HepG2 (cell line): Measurements from ENCODE around the gene SERINC2. TPM values are rescaled to one million over a fixed set of nuclear protein-coding genes. Genes with fewer than 3 reads are reported as not detected.
A peak's percentile ranks its signal among the peaks of the same experiment; 100 is the strongest.

Experiments used
- FOXK1 ChIP-seq: sonication (generic); formaldehyde crosslinking; IDR thresholded peaks from 2 replicates; pipeline ENCODE4 v1.4.0; 2020; ENCODE audit warnings: low read depth, missing genetic modification reagents, borderline replicate concordance
- FOXP1 ChIP-seq, 2 experiments: fragments of 450-650 bp in 1 of 2; IDR thresholded peaks; 2 replicates each; pipeline ENCODE4 v1.6.1; 2017 to 2018; ENCODE audit warnings: antibody characterized with exemption in 1 of 2
- HHEX ChIP-seq: IDR thresholded peaks from 2 replicates; pipeline ENCODE4 v1.6.1; 2016; ENCODE audit warnings: control low read depth
- HOXA3 ChIP-seq: sonication (generic); formaldehyde crosslinking; IDR thresholded peaks from 2 replicates; pipeline ENCODE4 v1.5.0; 2020; ENCODE audit warnings: missing genetic modification reagents
- NFE2 ChIP-seq: sonication (generic); formaldehyde crosslinking; IDR thresholded peaks from 2 replicates; pipeline ENCODE4 v1.4.0; 2020; ENCODE audit warnings: missing genetic modification reagents
- RELA ChIP-seq: sonication (generic); formaldehyde crosslinking; IDR thresholded peaks from 2 replicates; pipeline ENCODE4 v1.4.0; 2020; ENCODE audit warnings: missing genetic modification reagents
- SAFB2 ChIP-seq: sonication (generic); formaldehyde crosslinking; IDR thresholded peaks from 2 replicates; pipeline ENCODE4 v1.5.1; 2020; ENCODE audit warnings: missing genetic modification reagents, low read depth, mild to moderate bottlenecking, borderline replicate concordance
- TAF1 ChIP-seq: sonication (generic); formaldehyde crosslinking; IDR thresholded peaks from 2 replicates; pipeline ENCODE4 v1.4.0; 2020; ENCODE audit warnings: missing genetic modification reagents
- TARDBP ChIP-seq: sonication (generic); formaldehyde crosslinking; IDR thresholded peaks from 2 replicates; pipeline ENCODE4 v1.8.0; 2022; ENCODE audit warnings: mild to moderate bottlenecking, missing genetic modification reagents
- U2AF1 ChIP-seq: fragments of 200-400 bp; formaldehyde crosslinking; optimal IDR thresholded peaks from 2 replicates; pipeline ENCODE3; 2017; ENCODE audit warnings: mild to moderate bottlenecking, low read depth, low read length
- ZNF550 ChIP-seq: sonication (generic); formaldehyde crosslinking; IDR thresholded peaks from 2 replicates; pipeline ENCODE4 v1.4.0; 2020; ENCODE audit warnings: mild to moderate bottlenecking, missing genetic modification reagents, borderline replicate concordance
- ZNF678 ChIP-seq: sonication (generic); formaldehyde crosslinking; IDR thresholded peaks from 2 replicates; pipeline ENCODE4 v1.4.0; 2020; ENCODE audit warnings: mild to moderate bottlenecking, missing genetic modification reagents
- polyA plus RNA-seq, 8 experiments: library from polyadenylated mRNA; depleted of rRNA in 3 of 8; stranded (reverse) in 7 of 8; unstranded in 1 of 8; fragments of >200 nt; fragmentation: Illumina TruSeq in 4 of 8; extraction: Trizol in 4 of 8; gene quantifications; 2 replicates each; pipeline versions ENCODE4 v1.2.1 to v1.2.3, GENCODE V29; 2011 to 2016; ENCODE audit warnings: low read depth in 4 of 8, missing spikeins in 1 of 8, mixed read lengths in 1 of 8; ENCODE audit not compliant: insufficient read depth in 1 of 8
- total RNA-seq, 5 experiments: library from RNA; depleted of rRNA; stranded (reverse); fragments of >200 nt; fragmentation: Illumina TruSeq; extraction: Trizol; gene quantifications; 2 replicates each; pipeline ENCODE4 v1.2.3, GENCODE V29; 2016; ENCODE audit warnings: low read depth in 1 of 5
- TF ChIP-seq, protein P1 (sequence below): sonication (generic); formaldehyde crosslinking; IDR thresholded peaks from 2 replicates; pipeline ENCODE4 v1.4.0; 2020; ENCODE audit warnings: missing genetic modification reagents, borderline replicate concordance
- TF ChIP-seq, protein P2 (sequence below): sonication (generic); formaldehyde crosslinking; IDR thresholded peaks from 2 replicates; pipeline ENCODE4 v1.4.0; 2020; ENCODE audit warnings: low read depth, missing genetic modification reagents
- TF ChIP-seq, protein P3 (sequence below): IDR thresholded peaks from 2 replicates; pipeline ENCODE4 v1.6.1; 2018; ENCODE audit warnings: missing genetic modification reagents
- TF ChIP-seq, protein P4 (sequence below): sonication (generic); formaldehyde crosslinking; IDR thresholded peaks from 2 replicates; pipeline ENCODE4 v1.5.0; 2020; ENCODE audit warnings: missing genetic modification reagents, mild to moderate bottlenecking, borderline replicate concordance
- TF ChIP-seq, protein P5 (sequence below): IDR thresholded peaks from 2 replicates; pipeline ENCODE4 v1.6.1; 2016; ENCODE audit warnings: low read depth, borderline replicate concordance

The SERINC2 gene
- total and polyA plus RNA-seq, 2 of the 13 experiments (the other 11 are each of a cell fraction or from before 2014, with no cell fraction given) = 4.8 to 126 TPM

DNA sequence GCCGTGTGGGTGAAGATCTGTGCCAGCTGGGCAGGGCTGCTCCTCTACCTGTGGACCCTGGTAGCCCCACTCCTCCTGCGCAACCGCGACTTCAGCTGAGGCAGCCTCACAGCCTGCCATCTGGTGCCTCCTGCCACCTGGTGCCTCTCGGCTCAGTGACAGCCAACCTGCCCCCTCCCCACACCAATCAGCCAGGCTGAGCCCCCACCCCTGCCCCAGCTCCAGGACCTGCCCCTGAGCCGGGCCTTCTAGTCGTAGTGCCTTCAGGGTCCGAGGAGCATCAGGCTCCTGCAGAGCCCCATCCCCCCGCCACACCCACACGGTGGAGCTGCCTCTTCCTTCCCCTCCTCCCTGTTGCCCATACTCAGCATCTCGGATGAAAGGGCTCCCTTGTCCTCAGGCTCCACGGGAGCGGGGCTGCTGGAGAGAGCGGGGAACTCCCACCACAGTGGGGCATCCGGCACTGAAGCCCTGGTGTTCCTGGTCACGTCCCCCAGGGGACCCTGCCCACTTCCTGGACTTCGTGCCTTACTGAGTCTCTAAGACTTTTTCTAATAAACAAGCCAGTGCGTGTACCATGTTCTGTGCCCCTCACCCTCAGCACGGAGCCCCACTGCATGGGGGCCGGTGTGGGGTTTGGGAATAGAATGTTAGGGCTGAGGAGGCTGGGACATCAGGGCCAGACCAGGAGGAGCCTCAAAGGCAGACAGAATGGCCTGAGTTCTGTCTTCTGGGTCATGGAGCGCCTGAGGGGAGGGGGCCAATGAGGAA, 21.3 kb downstream of the SERINC2 start (continued):
- TF ChIP-seq, protein P1, sequence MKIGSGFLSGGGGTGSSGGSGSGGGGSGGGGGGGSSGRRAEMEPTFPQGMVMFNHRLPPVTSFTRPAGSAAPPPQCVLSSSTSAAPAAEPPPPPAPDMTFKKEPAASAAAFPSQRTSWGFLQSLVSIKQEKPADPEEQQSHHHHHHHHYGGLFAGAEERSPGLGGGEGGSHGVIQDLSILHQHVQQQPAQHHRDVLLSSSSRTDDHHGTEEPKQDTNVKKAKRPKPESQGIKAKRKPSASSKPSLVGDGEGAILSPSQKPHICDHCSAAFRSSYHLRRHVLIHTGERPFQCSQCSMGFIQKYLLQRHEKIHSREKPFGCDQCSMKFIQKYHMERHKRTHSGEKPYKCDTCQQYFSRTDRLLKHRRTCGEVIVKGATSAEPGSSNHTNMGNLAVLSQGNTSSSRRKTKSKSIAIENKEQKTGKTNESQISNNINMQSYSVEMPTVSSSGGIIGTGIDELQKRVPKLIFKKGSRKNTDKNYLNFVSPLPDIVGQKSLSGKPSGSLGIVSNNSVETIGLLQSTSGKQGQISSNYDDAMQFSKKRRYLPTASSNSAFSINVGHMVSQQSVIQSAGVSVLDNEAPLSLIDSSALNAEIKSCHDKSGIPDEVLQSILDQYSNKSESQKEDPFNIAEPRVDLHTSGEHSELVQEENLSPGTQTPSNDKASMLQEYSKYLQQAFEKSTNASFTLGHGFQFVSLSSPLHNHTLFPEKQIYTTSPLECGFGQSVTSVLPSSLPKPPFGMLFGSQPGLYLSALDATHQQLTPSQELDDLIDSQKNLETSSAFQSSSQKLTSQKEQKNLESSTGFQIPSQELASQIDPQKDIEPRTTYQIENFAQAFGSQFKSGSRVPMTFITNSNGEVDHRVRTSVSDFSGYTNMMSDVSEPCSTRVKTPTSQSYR (CRISPR knock-in tag) = peak; percentile 93
- TF ChIP-seq, protein P2, sequence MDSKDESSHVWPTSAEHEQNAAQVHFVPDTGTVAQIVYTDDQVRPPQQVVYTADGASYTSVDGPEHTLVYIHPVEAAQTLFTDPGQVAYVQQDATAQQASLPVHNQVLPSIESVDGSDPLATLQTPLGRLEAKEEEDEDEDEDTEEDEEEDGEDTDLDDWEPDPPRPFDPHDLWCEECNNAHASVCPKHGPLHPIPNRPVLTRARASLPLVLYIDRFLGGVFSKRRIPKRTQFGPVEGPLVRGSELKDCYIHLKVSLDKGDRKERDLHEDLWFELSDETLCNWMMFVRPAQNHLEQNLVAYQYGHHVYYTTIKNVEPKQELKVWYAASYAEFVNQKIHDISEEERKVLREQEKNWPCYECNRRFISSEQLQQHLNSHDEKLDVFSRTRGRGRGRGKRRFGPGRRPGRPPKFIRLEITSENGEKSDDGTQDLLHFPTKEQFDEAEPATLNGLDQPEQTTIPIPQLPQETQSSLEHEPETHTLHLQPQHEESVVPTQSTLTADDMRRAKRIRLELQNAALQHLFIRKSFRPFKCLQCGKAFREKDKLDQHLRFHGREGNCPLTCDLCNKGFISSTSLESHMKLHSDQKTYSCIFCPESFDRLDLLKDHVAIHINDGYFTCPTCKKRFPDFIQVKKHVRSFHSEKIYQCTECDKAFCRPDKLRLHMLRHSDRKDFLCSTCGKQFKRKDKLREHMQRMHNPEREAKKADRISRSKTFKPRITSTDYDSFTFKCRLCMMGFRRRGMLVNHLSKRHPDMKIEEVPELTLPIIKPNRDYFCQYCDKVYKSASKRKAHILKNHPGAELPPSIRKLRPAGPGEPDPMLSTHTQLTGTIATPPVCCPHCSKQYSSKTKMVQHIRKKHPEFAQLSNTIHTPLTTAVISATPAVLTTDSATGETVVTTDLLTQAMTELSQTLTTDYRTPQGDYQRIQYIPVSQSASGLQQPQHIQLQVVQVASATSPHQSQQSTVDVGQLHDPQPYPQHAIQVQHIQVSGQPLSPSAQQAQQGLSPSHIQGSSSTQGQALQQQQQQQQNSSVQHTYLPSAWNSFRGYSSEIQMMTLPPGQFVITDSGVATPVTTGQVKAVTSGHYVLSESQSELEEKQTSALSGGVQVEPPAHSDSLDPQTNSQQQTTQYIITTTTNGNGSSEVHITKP (CRISPR knock-in tag) = 0 out of 2 replicates have a peak, but pooled peaks have one; percentile 48
- TF ChIP-seq FOXP1 (IDR thresholded peaks at IDR 0.05) (no peak), FOXP1 (CRISPR knock-in tag; IDR thresholded peaks at IDR 0.05) (peak; percentile 71; the same call in 1 of the 2 replicates), TAF1 (CRISPR knock-in tag) (no peak), HHEX (no peak), RELA (no peak), FOXK1 (CRISPR knock-in tag) (peak; percentile 46; the same call in 1 of the 2 replicates), NFE2 (no peak), ZNF678 (no peak), TARDBP (CRISPR knock-in tag) (peak; percentile 7; the same call in 1 of the 2 replicates), ZNF550 (CRISPR knock-in tag) (no peak), HOXA3 (peak; percentile 70; the same call in 1 of the 2 replicates), SAFB2 (CRISPR knock-in tag) (peak; percentile 24; the same call in 1 of the 2 replicates), U2AF1 (peak; percentile 77)
- TF ChIP-seq, protein P3, sequence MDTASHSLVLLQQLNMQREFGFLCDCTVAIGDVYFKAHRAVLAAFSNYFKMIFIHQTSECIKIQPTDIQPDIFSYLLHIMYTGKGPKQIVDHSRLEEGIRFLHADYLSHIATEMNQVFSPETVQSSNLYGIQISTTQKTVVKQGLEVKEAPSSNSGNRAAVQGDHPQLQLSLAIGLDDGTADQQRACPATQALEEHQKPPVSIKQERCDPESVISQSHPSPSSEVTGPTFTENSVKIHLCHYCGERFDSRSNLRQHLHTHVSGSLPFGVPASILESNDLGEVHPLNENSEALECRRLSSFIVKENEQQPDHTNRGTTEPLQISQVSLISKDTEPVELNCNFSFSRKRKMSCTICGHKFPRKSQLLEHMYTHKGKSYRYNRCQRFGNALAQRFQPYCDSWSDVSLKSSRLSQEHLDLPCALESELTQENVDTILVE (CRISPR knock-in tag) = no peak
- TF ChIP-seq, protein P4, sequence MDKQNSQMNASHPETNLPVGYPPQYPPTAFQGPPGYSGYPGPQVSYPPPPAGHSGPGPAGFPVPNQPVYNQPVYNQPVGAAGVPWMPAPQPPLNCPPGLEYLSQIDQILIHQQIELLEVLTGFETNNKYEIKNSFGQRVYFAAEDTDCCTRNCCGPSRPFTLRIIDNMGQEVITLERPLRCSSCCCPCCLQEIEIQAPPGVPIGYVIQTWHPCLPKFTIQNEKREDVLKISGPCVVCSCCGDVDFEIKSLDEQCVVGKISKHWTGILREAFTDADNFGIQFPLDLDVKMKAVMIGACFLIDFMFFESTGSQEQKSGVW (CRISPR knock-in tag) = no peak
- TF ChIP-seq, protein P5, sequence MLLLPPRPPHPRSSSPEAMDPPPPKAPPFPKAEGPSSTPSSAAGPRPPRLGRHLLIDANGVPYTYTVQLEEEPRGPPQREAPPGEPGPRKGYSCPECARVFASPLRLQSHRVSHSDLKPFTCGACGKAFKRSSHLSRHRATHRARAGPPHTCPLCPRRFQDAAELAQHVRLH = no peak
